Stimulated activated CD4-positive, alpha-beta T cell treated with anti-CD3 and anti-CD28 coated beads, Interleukin-15, amount 100 ng/mL, for 24 hours (primary cell): ENCODE results near the gene LRP5.

Experiments
- DNase-seq: peaks from one replicate; pipeline ENCODE4 v3.0.0-alpha.2; 2020

LRP5 gene

GRCh38 chr11:68372625-68373024 is 60.2 kb downstream of the LRP5 start:
- no peak for DNase-seq

DNA sequence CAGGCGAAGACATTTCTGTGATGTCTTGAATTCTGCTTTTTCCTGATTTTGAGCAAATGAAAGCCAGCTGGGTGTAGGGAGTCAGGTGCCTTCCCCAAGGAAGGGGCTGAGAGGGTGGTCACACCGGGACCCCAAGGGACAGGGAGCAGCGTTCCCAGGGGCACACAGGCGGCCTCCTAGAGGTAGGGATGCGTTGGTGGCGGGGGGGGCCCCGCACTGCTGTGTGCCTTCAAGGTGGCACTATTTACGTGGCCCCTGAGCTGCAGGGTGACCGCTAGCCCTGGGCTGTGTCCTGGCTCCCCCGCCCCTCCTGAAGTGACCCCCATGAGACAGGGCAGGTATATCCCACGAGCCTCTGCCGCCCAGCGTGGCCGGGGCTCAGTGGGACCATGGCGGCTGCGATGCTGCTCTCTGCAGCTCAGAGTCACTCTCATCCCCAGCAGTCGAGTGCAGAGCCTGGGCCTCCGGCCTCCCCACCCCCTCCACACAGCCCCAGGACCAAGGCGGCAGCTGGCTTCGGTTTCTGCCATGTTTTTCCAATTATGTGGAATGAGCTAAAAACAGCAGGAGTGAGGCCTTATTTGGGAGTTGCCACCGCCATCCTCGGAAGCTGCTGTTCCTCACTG is 60.9 kb downstream of the LRP5 start:
- no peak for DNase-seq

GRCh38 chr11:68373815-68374501 is 61.6 kb downstream of the LRP5 start:
- DNase-seq: no peak

DNA sequence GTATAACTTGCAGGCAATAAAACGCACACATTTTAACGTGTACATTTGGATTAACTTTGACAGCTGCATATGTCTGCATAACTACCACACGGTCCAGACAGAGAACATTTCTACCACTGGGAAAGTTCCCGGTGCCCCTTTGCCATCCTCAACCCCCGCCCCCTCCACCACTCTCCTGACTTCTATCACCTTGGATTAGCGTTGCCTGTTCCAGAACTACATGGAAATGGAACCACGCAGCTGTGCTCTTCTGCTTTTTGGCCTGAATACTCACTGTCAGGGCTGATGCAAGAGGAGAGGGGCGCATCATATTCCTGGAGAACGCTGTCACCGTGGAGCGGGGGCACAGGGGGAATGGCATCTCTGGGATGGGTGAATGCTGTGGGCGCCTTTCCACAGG is 62.1 kb downstream of the LRP5 start:
- no peak for DNase-seq

- no peak for DNase-seq
These were observed 62.9 kb downstream of the LRP5 start for GRCh38 chr11:68375337-68375736.

DNA sequence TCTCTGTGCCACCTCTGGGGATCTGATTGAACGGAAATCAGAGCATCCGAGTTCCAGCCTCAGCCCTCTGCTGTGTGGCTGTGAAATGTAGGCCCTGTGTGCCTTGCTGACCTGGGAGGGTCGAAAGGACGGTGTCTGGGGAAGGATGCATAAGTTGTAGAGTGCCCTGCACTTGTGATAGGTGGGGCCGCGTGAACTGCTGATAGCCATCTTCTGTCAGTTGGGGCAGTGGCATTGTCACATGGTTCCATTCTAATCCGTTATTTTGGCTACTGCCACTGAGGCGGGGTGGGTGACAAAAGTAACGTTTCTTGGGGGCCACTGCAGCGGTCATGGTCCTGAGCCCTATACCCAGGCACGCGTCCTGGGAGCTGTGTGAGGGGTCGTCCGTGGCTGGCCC is 63.4 kb downstream of the LRP5 start:
- no peak for DNase-seq

DNA sequence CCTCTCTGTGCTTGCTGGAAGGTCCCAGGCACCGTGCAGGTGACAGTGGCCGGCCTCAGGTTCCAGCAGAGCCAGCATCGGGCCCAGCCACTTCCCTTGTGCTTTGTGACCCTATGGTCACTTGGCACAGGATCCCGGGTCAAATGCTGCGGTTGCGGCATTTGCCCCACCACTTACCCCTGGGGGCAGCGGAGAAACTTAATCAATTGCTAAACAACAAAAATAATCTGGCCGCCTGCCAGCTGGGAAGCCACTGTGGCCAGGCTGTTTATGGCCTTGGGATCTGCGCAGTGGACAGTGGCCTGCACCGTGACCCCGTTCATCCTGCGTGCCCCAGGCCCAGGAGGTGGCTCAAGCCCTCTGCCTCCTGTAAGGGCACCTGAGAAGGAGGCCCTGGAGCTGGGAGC is 65.0 kb downstream of the LRP5 start:
- no peak for DNase-seq

DNA sequence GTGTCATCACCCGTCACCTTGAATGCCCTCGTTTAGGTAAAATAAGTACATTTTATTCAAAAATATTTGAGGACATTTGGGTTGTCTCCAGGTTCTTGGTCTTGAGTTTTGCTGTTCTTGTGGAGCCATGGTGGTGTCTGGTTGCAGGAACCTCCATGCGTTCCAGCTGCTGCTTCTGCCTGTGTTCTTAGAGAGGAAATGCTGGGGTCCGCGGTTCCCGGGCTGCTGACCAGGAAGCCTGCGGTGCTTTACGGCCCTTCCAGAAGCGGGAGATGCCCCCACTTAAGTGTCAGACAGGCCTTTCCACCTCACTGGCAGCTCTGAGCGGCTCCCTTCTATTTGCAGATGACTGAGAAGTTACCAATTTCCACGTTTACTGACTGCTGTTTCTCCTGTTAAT is 66.8 kb downstream of the LRP5 start:
- DNase-seq: no peak

- DNase-seq: no peak
These were observed 68.6 kb downstream of the LRP5 start for GRCh38 chr11:68380786-68381622.

- DNase-seq: no peak
These were observed 69.3 kb downstream of the LRP5 start for GRCh38 chr11:68381716-68382115.

GRCh38 chr11:68382358-68382998 is 70.1 kb downstream of the LRP5 start:
- no peak for DNase-seq

DNA sequence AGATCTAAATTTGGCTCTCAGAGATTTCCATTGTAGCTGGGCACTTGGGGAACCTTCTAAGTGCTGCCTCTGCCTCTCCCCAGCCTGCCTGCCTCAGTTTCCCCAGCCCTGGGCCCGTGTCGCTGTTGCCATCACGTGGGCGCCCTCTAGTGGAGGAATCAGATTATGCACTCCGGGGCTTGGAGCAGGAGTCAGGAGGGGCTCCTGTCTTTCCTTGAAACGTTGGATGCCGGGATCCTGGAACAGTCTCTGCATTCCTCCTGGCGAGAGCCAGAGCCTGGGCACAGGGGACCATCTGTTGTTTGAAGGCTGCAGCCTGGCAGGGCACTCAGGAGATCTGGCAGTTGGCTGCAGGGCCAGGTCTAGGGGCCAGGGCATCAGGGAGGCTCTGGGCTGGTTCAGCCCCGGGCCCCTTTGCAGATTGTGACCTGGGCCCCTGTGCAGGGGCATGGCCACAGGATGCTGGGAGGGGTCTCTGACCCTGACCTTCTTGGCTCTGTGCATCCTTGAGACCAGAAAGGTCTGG is 71.6 kb downstream of the LRP5 start:
- DNase-seq: peak; percentile 75

- DNase-seq: no peak
These were observed 72.2 kb downstream of the LRP5 start for GRCh38 chr11:68384530-68385081.

GRCh38 chr11:68385128-68385527 is 72.7 kb downstream of the LRP5 start:
- DNase-seq: no peak

- no peak for DNase-seq
These were observed 74.1 kb downstream of the LRP5 start for GRCh38 chr11:68386331-68386978.

- no peak for DNase-seq
These were observed 75.4 kb downstream of the LRP5 start for GRCh38 chr11:68387840-68388239.

- DNase-seq: no peak
These were observed 76.3 kb downstream of the LRP5 start for GRCh38 chr11:68388595-68389198.

DNA sequence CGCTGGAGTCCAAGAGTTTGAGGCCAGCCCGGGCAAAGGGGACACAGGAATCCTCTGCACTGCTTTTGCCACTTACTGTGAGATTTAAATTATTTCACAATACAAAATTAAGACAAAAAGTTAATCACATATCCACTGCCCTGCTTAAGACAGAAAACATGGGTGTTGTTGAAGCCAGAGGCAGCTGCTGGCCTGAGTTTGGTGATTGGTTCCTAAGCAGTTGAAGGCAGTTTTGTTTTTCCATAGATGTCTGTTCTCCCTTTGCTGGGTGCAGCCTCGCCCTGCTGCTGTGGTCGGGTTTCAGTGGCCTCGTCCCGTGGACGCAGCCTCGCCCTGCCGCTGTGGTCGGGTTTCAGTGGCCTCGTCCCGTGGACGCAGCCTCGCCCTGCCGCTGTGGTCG is 77.9 kb downstream of the LRP5 start:
- DNase-seq: no peak

- no peak for DNase-seq
These were observed 80.4 kb downstream of the LRP5 start for GRCh38 chr11:68392822-68393221.

- DNase-seq: no peak
These were observed 84.1 kb downstream of the LRP5 start for GRCh38 chr11:68396516-68396915.

DNA sequence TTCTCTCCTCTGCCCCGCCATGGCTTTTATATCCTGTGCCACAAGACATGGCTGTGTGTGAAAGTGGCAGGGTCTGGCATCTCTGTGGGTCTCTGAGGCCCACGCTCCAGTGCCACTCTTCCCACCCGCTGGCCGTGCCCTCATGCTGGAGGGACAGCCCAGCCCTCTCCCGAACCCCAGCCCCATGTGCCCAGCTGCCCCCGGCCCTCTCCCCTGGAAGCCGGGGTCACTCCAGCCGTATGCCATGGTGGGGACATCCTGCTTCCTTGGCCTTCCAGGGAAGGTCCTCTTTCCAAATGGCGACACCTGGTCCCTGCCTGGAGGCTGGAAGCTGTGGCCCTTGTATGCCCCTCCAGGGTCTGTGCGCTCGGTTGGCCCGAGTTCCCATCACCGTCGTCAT is 84.9 kb downstream of the LRP5 start:
- no peak for DNase-seq
